Activated T-helper 2 cell treated with anti-CD3 and anti-CD28 coated beads, Interferon-gamma antibody, Interleukin-2, Interleukin-4, amounts not matched to agents 10 μg/mL and 5 μg/mL and 100 μg/mL, durations not matched to agents 14 hours and 24 hours and 36 hours (primary cell): ENCODE data around the gene GRIK1. TPM values are rescaled to one million over a fixed set of nuclear protein-coding genes. Genes with fewer than 3 reads are reported as not detected.

Experiments
- DNase-seq: peaks from one replicate; pipeline ENCODE4 v3.0.0; 2021; ENCODE audit warnings: low spot score
- H3K27ac Mint-ChIP-seq: one replicate; pipeline ENCODE4 v1.8.0; 2021; ENCODE audit warnings: mixed read lengths
- H3K27me3 Mint-ChIP-seq: one replicate; pipeline ENCODE4 v1.8.0; 2021; ENCODE audit warnings: low read depth, mixed read lengths
- H3K36me3 Mint-ChIP-seq: one replicate; pipeline ENCODE4 v1.8.0; 2021; ENCODE audit warnings: low read depth, mixed read lengths
- H3K4me1 Mint-ChIP-seq: one replicate; pipeline ENCODE4 v1.8.0; 2021; ENCODE audit warnings: low read depth, mixed read lengths
- H3K4me3 Mint-ChIP-seq: one replicate; pipeline ENCODE4 v1.8.0; 2021; ENCODE audit warnings: low read depth, mild to moderate bottlenecking, moderate library complexity, mixed read lengths
- H3K9me3 Mint-ChIP-seq: one replicate; pipeline ENCODE4 v1.8.0; 2021; ENCODE audit warnings: mixed read lengths
- intact Hi-C: fragments of 100-400 bp; cut with micrococcal nuclease; formaldehyde crosslinking; loops from one replicate; pipeline ENCODE4 v1.15.1; 2023
- total RNA-seq: library from RNA; stranded (reverse); gene quantifications from 2 replicates; pipeline ENCODE4 v1.2.3, GENCODE V29; 2022

GRIK1 gene
- total RNA-seq, 1 donor from 2014 or later = not detected

GRCh38 chr21:29819675-29820326 lies 120.0 kb downstream of the GRIK1 start:
- no peak for DNase-seq
- intact Hi-C loops = no loop called here
- H3K4me3 Mint-ChIP-seq = no peak overlapping the region
- H3K27me3 Mint-ChIP-seq = no peaks in the 10 kb centered on the region
- H3K27ac Mint-ChIP-seq = no peak overlapping the region
- no peaks in the 10 kb centered on the region for H3K36me3 Mint-ChIP-seq
- H3K9me3 Mint-ChIP-seq = no peaks in the 10 kb centered on the region
- no peaks in the 10 kb centered on the region for H3K4me1 Mint-ChIP-seq

DNA sequence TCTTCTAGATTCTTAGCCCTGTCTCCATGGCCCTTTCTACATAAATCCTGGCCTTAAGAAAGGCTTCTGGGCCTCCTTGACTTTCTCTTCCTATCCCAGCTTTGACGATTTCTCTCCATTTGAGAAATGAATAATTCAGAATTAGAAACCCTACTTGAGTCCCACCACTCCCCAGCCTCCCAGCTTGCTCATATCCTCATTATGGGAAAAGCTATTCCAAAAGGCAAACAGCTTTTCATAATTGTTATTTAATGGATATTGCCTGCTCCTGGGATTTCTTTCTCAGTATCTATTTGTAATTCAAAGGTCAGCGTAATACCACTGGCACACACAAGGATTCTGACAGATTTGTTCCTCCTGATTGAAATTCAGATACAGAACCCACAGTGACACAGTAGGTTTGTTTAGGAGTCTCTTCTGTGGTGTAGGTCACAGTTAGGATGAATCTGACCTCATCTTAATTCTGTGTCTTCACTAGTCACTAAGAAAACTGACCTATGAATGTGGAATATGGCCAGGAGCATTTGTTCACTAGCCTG lies 121.3 kb downstream of the GRIK1 start:
- Mint-ChIP-seq H3K4me3 (no peak overlapping the region), H3K27me3 (no peaks in the 10 kb centered on the region), H3K4me1 (no peaks in the 10 kb centered on the region), H3K9me3 (no peaks in the 10 kb centered on the region), H3K36me3 (no peaks in the 10 kb centered on the region), H3K27ac (no peak overlapping the region)
- no peak for DNase-seq
- intact Hi-C loops = no loop called here

DNA sequence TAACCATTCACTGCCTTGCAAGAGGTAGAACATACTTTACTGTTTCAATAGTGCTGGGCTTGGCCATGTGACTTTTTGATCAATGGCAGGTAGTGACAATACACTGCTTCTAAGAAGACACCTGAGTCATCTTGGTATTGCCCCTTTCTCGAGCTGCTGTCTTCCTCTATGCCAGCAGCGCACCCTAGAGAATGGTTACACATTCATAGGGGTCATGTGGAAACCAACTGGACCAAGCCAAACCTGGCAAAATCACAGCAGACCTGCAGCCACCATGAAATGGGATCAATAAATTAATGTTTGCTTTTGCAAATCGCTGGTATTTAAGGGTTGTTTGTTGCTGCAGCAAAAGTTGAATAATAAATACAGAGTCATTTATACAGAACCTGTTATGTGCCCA lies 122.3 kb downstream of the GRIK1 start:
- H3K27me3 Mint-ChIP-seq = no peaks in the 10 kb centered on the region
- H3K4me1 Mint-ChIP-seq = no peaks in the 10 kb centered on the region
- no peaks in the 10 kb centered on the region for H3K9me3 Mint-ChIP-seq
- intact Hi-C loops = no loop called here
- H3K4me3 Mint-ChIP-seq = no peak overlapping the region
- H3K36me3 Mint-ChIP-seq = no peaks in the 10 kb centered on the region
- no peak overlapping the region for H3K27ac Mint-ChIP-seq
- no peak for DNase-seq

- H3K4me3 Mint-ChIP-seq = no peak overlapping the region
- no peak for DNase-seq
- no peaks in the 10 kb centered on the region for H3K9me3 Mint-ChIP-seq
- peaks cover 2% of the 10 kb centered on the region for H3K27me3 Mint-ChIP-seq
- H3K36me3 Mint-ChIP-seq = no peaks in the 10 kb centered on the region
- intact Hi-C loops = no loop called here
- no peaks in the 10 kb centered on the region for H3K4me1 Mint-ChIP-seq
- H3K27ac Mint-ChIP-seq = no peak overlapping the region
Observed at GRCh38 chr21:29812947-29813346, 126.8 kb downstream of the GRIK1 start.

DNA sequence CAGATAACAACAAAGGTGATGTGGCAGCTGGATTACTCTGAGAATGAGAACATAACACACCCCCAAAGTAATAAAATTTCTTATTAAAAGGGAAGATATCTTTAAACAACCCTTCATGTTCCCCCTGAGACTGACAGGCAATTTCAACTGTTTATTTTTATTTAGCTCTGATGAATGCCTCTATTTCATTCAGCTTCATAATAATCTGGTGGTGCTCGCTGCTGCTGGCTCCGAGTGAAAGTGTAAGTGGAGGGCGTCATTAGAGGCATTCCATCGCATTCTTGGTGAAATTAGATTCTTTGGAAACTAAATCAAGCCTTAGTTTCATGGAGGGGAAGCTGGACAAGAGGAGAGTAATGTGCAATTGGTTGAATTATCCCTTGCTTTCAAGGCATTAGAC lies 128.9 kb downstream of the GRIK1 start:
- Mint-ChIP-seq H3K4me3 (no peak overlapping the region), H3K27ac (no peak overlapping the region), H3K9me3 (no peaks in the 10 kb centered on the region), H3K4me1 (no peaks in the 10 kb centered on the region), H3K27me3 (peaks cover 2% of the 10 kb centered on the region), H3K36me3 (no peaks in the 10 kb centered on the region)
- DNase-seq = no peak
- intact Hi-C loops = no loop called here

GRCh38 chr21:29808153-29808552 lies 131.6 kb downstream of the GRIK1 start:
- no peaks in the 10 kb centered on the region for H3K9me3 Mint-ChIP-seq
- no peak overlapping the region for H3K27ac Mint-ChIP-seq
- H3K4me3 Mint-ChIP-seq = no peak overlapping the region
- intact Hi-C loops = no loop called here
- H3K4me1 Mint-ChIP-seq = no peaks in the 10 kb centered on the region
- H3K36me3 Mint-ChIP-seq = no peaks in the 10 kb centered on the region
- no peak for DNase-seq
- peaks cover 2% of the 10 kb centered on the region for H3K27me3 Mint-ChIP-seq

- H3K27ac Mint-ChIP-seq = no peak overlapping the region
- DNase-seq = no peak
- no peaks in the 10 kb centered on the region for H3K9me3 Mint-ChIP-seq
- intact Hi-C loops = no loop called here
- H3K27me3 Mint-ChIP-seq = peaks cover 2% of the 10 kb centered on the region
- no peaks in the 10 kb centered on the region for H3K36me3 Mint-ChIP-seq
- no peak overlapping the region for H3K4me3 Mint-ChIP-seq
- no peaks in the 10 kb centered on the region for H3K4me1 Mint-ChIP-seq
Observed at GRCh38 chr21:29805105-29805504, 134.7 kb downstream of the GRIK1 start.

- intact Hi-C loops = no loop called here
- no peaks in the 10 kb centered on the region for H3K9me3 Mint-ChIP-seq
- DNase-seq = no peak
Observed at GRCh38 chr21:29803191-29803590, 136.6 kb downstream of the GRIK1 start.

DNA sequence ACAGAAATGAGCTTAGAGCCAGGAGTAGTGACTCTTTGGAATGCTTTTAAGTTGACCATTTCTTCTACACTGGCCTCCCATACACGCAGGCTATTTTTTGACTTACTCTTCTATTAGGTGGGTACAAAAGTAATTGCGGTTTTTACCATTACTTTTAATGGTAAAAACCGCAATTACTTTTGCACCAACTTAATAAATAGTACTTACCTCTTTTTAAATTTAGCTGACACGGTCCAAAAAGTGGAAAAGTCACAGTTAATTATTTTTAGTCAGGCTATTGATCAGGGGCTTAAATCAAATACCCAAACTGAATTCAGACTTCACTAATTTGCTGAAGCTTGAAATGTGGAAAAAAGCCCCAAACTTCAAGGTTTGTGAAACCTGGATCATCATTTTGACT lies 138.7 kb downstream of the GRIK1 start:
- Mint-ChIP-seq H3K4me3 (no peak overlapping the region), H3K27ac (no peak overlapping the region), H3K4me1 (no peaks in the 10 kb centered on the region), H3K9me3 (no peaks in the 10 kb centered on the region), H3K27me3 (no peaks in the 10 kb centered on the region), H3K36me3 (no peaks in the 10 kb centered on the region)
- intact Hi-C loops = no loop called here
- DNase-seq = no peak

More at GRCh38 chr21:29803191-29803590, 136.6 kb downstream of the GRIK1 start:
- Mint-ChIP-seq H3K4me3 (no peak overlapping the region), H3K27me3 (no peaks in the 10 kb centered on the region), H3K27ac (no peak overlapping the region), H3K4me1 (no peaks in the 10 kb centered on the region), H3K36me3 (no peaks in the 10 kb centered on the region)

DNA sequence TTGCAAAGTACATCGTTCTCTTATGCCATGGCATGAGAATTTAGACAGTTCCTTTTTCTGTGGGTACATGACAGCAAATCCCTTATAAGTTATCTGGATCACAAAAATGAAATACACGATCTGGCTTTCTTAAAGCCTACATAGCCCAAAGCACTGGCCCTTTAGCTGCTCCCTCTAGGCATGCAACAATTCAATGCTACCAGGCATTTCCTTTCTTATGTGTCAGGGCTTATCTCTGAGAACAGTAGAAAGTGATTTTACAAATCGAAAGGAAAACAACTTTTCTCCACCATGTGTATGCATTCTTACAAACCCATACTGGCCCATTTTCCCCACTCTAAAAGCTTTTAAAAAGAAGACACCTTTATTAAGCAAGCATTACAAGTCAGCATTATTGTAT lies 139.7 kb downstream of the GRIK1 start:
- no peak overlapping the region for H3K27ac Mint-ChIP-seq
- DNase-seq = no peak
- intact Hi-C loops = no loop called here
- no peaks in the 10 kb centered on the region for H3K4me1 Mint-ChIP-seq
- no peaks in the 10 kb centered on the region for H3K9me3 Mint-ChIP-seq
- H3K36me3 Mint-ChIP-seq = no peaks in the 10 kb centered on the region
- no peaks in the 10 kb centered on the region for H3K27me3 Mint-ChIP-seq
- no peak overlapping the region for H3K4me3 Mint-ChIP-seq

DNA sequence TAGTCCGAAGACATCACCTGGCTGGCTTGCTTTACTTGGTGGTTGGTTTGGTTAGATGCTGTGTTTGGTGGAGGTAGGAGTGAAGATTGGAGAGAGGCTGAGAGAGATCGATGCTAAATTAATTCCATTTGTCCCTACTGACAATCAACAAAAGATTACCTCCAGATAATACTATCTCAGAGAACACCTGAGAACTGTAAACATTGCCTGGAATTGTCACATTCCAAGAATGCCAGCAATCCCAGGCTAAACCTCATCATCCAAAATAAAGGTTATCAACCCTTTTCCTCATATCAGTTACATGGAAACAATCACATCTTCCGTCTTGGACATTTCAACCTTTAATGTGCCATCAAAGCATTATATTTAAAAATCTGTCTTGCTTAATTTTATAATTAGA lies 141.0 kb downstream of the GRIK1 start:
- no peaks in the 10 kb centered on the region for H3K27me3 Mint-ChIP-seq
- intact Hi-C loops = no loop called here
- H3K4me1 Mint-ChIP-seq = no peaks in the 10 kb centered on the region
- no peak overlapping the region for H3K27ac Mint-ChIP-seq
- no peaks in the 10 kb centered on the region for H3K36me3 Mint-ChIP-seq
- no peak overlapping the region for H3K4me3 Mint-ChIP-seq
- no peaks in the 10 kb centered on the region for H3K9me3 Mint-ChIP-seq
- no peak for DNase-seq

DNA sequence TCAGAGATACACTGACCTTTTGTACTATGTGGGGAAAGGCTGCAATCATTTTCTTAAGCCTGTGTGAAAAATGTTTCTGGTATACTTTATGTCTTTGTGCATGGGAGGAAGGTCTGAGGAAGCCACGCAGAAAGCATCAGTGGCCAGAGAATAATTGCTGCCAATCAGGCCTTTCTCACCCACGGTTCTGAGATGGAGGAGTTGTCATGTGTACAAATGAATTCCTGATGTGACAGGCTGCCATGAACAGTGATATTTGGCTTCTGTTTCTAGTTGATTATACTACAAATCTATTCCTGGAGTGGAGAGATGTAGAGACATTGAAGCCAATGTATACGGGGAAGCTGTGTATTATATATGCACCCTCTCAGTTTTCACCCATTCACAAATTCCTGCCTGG lies 142.6 kb downstream of the GRIK1 start:
- Mint-ChIP-seq H3K4me1 (no peaks in the 10 kb centered on the region), H3K4me3 (no peak overlapping the region), H3K27ac (no peak overlapping the region), H3K27me3 (no peaks in the 10 kb centered on the region), H3K36me3 (no peaks in the 10 kb centered on the region), H3K9me3 (no peaks in the 10 kb centered on the region)
- intact Hi-C loops = no loop called here
- DNase-seq = no peak

- H3K27me3 Mint-ChIP-seq = no peaks in the 10 kb centered on the region
- intact Hi-C loops = no loop called here
- H3K27ac Mint-ChIP-seq = no peak overlapping the region
- H3K4me1 Mint-ChIP-seq = no peaks in the 10 kb centered on the region
- no peaks in the 10 kb centered on the region for H3K9me3 Mint-ChIP-seq
- no peaks in the 10 kb centered on the region for H3K36me3 Mint-ChIP-seq
- DNase-seq = no peak
- H3K4me3 Mint-ChIP-seq = no peak overlapping the region
Observed at GRCh38 chr21:29793712-29794111, 146.1 kb downstream of the GRIK1 start.

DNA sequence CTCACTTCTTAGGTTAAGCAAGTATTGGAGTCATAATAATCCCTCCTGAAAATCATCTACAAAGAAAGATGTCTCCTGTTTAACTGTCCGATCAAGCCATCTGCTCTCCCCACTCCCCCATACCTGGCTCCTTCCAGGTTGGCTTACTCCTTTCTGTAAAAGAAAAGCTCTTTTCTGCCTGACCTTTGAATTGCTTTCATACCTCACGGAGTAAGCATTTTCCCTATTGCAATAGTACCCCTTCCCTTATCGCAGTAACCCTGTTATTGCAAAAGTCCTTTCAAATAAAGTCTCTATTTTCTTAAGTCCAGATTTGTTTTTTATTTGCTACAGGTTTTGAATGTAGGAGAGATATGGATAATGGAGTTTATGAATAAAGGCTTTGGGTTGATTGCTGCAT lies 150.4 kb downstream of the GRIK1 start:
- intact Hi-C loops = no loop called here
- Mint-ChIP-seq H3K9me3 (no peaks in the 10 kb centered on the region), H3K27ac (no peak overlapping the region), H3K4me1 (no peaks in the 10 kb centered on the region), H3K27me3 (no peaks in the 10 kb centered on the region), H3K36me3 (no peaks in the 10 kb centered on the region), H3K4me3 (no peak overlapping the region)
- no peak for DNase-seq
